Hypothalamus (tissue), 51 donors: Measurements from ENCODE around the gene L3MBTL2.

ENCODE experiments used
- DNase-seq, 51 donors: peaks; one replicate each; lab custom pipeline; 2025; lab: John Stamatoyannopoulos, UW

Gene L3MBTL2

GRCh38 chr22:41262250-41262765 is 57.2 kb downstream of the L3MBTL2 start:
- no peak for DNase-seq

DNA sequence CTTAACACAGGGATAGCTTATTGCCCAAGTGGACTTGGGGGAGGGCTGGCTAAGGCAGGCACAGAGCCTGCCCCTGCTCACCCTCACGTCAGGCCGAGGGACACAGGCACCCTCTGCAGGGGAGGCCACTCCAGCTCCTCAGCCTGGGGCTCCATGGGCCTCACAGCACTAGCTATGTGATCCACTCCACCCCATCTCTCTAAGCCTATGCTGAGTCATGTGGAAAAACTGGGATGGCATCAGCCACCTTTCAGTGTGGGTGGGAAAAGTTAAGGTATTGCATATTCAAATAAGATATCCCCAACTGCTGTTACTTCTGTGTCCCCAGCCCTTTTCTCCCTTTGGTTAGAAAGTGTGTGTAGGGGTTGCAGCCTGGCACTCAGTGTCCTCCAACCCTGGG is 58.6 kb downstream of the L3MBTL2 start:
- DNase-seq, result peak in 1 of 51 donors; percentile 30

- peak in 44 of 51 donors; percentile 12 to 94 (median 73) for DNase-seq
Measured at GRCh38 chr22:41264408-41264941, 59.4 kb downstream of the L3MBTL2 start.

GRCh38 chr22:41267958-41268357 is 62.8 kb downstream of the L3MBTL2 start:
- DNase-seq, result no peak

- no peak for DNase-seq
Measured at GRCh38 chr22:41271787-41272186, 66.7 kb downstream of the L3MBTL2 start.

GRCh38 chr22:41273128-41273527 is 68.0 kb downstream of the L3MBTL2 start:
- DNase-seq, result no peak

DNA sequence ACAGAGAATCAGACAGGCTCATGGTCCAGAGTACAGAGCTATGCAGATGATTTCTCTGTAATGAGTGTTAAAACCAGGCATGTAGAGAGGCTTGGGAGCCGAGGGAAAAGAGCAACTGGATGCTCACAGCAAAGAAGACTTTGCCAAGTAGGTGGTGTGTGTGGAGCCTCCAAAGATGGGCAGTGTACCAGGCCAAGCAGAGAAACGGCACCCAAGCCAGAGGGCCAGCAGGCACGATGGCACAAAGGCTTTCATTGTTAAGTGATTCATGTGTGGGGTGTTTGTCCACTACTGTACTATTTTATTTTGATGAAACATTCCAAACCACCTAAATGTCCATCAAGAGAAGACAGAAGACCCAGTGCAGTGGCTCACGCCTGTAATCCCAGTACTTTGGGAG is 69.7 kb downstream of the L3MBTL2 start:
- DNase-seq, result peak in 35 of 51 donors; percentile 3 to 82 (median 40)

DNA sequence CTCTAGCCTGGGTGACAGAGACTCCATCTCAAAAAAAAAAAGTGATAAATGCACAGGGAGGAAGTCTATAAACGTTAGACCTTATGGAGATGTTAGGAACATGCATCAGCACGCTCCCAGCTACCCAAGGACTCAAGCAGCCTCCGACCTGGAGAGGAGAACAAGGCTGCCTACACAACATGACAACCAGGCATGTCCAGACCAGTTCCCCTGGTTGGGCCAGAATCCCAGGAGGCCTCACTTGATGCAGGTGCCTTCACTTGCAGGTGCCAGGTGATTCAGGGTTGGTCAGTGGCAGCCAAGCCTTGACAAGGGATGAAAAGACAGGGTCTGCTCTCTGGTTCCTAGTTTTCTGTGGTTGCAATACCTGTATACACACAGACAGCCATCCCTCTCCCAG is 75.0 kb downstream of the L3MBTL2 start:
- DNase-seq, result no peak

- DNase-seq, result no peak
Measured at GRCh38 chr22:41280854-41281253, 75.7 kb downstream of the L3MBTL2 start.
